COLO829 (cell line): ENCODE measurements around the gene RNF222.
A peak's percentile ranks its signal among the peaks of the same experiment; 100 is the strongest.

Experiments used
- DNase-seq: peaks from one replicate; pipeline ENCODE4 v3.0.0; 2012; ENCODE audit warnings: low spot score

Gene RNF222, protein sequence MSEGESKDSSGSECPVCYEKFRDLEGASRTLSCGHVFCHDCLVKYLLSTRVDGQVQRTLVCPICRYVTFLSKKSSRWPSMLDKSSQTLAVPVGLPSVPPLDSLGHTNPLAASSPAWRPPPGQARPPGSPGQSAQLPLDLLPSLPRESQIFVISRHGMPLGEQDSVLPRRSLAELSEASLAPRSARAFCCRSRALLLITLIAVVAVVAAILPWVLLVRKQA

DNA sequence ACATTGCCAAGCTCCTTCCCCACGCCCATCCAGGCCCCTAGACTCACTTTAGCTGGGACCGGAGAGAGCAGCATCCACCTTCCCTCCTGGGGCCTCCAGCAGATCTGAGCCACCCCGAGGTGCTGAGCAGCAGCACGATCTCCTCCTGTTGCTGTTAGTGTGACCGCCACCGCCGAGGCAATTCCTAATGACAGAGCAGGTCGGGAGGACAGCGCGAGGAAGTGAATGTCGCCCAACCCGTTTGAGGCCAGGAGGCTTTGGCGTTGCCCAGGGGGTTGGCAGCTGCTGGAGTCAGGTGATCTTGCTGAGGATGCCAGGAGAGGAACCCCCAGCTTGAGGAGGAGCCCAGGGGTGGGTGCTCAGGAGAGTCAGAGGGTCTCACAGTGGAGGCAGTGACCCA lies at the start of gene RNF222:
Gene RNF222 (minus strand): TSS at position 192 of the 400 bp plus-strand sequence. CDS start 4,366 bp downstream, outside the sequence.
- DNase-seq, result no peak

DNA sequence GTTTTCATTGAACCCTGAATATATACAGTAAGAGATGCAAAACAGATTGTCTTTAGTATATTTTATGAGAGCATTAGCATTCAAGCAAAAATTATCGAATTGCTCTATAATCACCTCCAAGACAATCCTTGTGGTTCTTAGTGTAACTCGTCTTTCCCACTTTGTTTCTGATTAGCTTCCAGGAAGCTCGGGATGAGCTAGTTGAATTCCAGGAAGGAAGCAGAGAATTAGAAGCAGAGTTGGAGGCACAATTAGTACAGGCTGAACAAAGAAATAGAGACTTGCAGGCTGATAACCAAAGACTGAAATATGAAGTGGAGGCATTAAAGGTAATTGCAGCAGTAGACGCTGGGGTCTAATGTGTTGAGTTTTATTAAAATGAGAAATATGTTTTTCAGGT lies 47.9 kb upstream of the RNF222 start:
- no peak for DNase-seq

DNA sequence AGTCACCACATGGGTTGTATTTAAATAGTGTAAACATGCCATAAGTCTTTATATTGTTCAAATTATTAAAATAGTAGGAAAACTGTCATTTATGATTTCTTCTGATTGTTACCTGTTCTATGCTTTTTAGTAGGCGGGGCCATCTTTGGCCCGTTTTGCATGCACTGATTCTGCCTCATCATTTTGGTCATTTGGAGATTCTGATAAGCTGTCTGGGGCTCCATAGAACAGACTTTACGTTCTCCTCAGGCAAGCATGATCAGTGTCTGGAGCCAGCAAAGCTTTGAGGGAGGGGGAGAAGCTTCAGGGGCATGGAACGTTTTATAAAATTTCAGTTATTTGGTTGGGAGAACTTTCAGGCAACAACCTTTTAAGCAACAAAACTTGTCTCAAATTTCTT lies 46.9 kb upstream of the RNF222 start:
- DNase-seq, result no peak

DNA sequence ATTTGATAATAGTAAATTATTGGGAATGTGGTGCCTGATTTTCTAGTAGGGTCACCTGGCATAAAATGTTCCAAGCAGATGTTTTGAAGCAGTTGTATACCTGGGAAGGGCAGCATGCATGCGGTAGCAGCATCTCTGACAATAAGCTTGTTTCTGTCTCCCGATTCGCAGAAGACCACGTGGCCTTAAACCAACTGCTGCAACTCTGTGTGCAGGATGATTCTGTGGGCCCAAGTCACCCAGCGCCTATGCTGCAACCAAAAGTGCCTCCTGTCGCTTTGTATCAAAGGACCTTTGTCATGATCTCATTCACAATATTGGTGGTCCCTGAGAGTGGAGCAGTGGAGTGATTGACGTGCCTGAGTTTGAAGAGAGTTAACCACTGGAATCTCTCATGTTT lies 46.1 kb upstream of the RNF222 start:
- no peak for DNase-seq

DNA sequence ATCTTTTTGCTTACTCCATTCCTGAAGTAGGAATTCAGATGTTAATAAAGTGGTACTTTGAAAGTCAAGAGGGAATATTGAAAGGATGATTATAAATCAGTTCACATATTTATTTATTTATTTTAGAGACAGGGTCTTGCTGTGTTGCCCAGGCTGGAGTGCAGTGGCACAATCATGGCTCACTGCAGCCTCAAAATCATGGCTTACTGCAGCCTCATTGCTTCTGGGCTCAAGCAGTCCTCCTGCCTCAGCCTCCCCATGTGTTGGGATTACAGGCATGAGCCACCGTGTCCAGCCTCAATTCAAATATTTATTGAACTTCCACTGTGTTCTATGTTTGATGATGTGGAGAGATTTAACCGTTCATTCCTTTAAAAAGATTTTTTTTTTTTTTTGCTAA lies 44.7 kb upstream of the RNF222 start:
- no peak for DNase-seq

DNA sequence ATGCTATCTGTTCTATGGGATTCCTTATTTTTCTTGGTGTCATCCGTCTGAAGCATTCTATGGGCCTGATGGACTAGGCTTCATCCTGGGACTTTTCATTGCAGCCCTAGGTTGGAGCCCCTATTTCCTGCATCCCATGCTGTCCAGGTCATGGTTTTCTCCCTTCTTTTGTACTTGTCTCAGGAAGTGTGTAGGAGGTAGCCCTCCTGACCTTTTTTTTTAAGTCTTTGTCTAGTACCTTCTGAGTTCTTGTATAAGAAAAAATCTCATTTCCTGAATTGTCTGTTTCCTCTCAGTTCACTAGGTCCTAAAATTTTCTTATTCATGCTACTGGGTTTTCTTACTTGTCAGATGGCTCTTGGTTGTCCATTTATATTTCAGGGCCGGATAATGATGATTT lies 44.1 kb upstream of the RNF222 start:
- DNase-seq, result no peak

DNA sequence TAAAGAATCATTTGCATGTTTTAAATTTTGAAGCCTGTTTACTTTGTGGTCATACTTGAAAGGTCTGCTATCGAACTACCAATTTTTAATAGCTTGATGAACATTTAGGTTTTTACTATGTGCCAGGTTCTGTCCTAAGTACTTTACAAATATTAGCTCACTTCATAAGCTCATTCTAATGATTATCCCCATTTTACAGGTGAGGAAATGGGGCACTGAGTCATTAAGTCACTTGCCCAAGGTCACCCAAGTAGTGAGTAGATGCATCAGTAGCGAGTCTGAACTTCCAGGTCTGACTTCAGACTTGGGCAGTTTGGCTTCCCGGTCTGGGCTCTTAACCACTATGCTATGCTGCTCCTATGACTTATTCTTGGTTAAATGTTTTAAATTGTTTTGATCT lies 42.1 kb upstream of the RNF222 start:
- DNase-seq, result no peak

DNA sequence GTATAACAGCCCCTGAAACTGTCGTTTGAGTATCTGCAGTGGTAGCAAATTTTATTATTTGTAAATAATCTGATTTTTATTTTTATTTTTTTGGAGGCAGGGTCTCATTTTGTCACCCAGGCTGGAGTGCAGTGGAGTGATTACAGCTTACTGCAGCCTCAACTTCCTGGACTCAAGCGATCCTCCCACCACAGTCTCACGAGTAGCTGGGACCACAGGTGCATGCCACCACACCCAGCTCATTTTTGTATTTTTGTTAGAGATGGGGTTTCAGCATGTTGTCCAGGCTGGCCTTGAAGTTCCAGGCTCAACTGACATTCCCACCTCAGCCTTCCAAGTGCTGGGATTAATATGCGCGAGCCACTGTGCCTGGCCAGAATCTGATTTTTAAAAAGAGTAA lies 40.8 kb upstream of the RNF222 start:
- DNase-seq, result no peak

DNA sequence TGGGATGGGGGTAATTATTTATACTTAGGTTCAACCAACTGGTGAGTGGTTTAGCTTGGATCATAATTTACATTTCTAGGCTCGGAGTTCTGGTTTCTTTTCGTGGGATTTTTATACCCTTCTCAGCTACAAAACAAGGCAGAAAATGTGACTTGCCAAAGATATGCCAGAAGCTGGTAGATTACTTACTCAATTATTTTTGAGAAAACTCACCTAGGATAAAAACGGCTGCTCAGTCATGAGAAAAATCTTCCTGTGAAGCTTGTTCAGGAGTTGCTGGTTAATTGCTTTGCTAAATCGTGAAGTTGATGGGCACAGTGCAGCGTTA lies 39.2 kb upstream of the RNF222 start:
- no peak for DNase-seq

DNA sequence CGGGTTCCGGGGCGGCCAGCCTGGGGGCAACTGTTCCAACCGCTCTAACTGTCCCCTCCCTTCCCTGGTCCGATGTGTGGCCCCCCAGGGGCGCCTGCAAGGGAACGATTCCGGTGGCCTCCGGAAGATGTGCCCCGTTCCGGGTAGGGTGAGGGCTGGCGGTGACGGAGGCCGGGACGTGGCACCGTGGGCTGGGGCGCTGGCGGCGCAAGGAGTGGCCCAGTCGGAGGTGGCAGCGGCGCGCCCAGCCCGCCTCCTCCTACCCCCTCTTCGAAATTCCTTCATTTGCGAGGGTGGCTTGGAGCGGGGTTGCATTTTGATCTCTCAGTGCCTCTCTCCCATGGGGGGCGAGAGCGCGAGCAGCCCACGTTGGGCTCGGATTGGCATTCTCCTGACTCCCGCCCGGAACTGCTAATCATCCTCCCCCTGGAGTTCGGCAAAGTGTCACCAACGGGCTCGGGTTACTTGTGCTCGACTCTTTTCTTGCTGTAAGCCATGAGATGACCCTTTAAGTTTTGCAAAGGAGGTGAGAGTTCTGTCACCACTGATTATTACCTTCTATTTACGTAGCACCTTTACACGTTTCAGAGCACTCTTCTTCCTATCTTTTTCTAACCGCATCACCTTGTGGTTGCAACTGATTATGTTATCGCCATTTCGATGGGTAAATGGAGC lies 38.7 kb upstream of the RNF222 start:
- peak; percentile 59 for DNase-seq

DNA sequence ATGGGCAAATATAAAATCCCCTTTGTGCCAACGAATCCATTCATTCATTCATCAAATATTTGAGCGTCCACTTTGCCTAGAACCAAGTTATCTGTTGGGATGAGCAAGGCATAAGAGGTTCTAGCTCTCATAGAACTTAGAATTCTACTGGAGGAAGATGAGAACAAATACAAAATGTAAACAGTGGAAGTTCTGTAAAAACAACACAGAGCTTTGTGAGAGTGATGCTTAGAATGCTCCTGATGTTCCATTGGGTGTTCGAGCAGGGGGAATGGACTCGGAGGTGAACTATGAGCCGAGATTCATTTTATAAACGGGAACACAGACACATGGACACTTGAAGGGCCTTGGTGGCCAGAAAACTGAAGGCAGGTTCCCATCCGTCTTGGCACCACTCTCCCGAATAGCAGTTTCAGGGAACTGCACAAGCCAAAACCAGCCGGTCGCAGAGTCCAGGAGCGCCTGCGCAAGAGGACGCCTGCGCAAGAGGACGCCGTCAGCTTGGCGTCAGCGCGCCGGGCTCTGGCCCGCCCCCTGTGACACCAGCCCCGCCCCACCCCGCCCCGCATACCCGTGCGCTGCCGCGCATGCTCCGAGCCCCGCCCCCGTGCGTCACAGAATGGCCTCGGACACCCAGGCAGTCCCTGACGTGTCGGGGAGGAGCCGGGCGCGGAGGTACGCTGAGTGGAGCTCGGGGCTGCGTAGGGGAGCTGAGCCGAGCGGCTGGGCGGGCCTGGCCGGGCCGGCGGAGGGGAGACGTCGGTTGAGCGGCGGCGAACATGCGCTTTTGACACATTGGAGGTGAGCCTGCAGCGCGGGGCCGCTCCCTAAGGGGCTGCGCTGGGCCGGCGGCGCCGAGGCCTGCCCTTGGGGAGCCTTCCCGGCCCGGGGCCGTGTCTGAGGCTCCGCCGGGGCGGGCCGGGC lies 37.9 kb upstream of the RNF222 start, which contains the start of gene NDEL1:
Gene NDEL1 (plus strand): TSS at position 640 of the 924 bp plus-strand sequence. CDS start 8,388 bp downstream, outside the sequence.
- DNase-seq, result peak; percentile 99

DNA sequence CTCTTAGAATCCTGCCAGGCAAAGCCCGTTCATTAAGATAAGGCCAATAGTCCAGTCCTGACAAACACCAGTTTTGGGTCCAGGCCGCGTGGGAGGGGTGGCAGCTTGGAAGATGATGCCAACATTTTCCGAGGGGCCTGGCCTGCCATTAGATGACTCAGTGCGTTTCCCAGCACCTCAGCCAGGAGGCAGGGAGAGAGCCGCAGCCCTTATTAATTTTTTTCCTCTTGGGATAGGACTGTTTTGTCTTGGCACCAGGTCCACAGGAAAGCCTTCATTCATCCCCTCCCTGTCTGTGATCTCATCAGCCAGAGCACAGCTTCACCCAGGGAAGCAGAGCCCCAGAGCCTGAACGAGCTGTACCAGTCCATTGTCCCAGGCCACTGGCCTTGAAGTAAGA lies 33.3 kb upstream of the RNF222 start:
- no peak for DNase-seq

DNA sequence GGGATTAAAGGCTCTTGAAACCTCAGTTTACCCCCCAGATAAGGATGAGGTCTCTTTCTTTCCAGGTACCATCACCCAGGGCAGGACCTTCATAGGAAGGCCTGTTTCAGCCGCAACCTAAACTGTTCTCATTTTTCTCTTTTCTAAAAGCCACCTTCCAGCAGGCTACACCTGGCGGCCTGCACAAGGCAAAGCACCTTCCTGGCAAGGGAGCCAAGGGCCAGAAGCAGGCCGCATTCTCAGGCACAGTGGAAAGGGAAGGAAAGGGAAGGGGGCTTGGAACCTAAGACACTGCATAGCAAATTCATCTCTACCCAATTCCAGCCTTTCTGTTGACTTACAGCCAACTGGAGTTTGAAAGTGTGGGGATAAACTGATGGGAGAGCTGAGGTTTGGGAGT lies 29.2 kb upstream of the RNF222 start:
- DNase-seq, result no peak

DNA sequence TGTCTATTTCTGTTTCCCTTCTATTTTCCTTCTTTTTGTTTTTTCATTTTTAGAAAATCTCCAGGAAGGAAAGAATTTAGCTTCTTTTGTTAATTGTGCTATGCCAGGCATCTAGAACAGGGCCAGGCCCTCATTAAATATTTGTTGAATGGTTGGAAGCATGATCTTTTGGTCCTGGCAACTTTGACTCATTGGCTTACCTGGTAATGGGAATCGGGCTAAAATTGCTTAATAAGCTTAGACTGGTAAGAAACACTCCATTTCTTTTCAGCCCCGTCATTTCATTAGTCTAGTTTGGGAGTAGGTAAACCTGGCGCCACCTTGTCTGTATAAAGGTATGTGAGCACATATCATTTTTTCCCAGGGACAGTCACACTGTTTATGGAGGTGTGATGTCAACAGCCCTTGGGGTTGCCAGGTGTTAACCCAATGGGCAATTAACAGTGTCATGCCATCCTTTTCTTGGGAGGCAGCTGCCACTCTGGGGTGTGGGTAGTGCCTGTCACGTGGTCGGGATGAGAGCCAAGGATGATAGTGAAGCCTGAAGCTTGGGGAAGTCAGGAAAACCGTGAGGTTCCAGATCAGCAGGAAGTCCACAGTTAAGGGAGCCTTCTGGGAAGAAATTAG lies 28.6 kb upstream of the RNF222 start:
- DNase-seq, result no peak

DNA sequence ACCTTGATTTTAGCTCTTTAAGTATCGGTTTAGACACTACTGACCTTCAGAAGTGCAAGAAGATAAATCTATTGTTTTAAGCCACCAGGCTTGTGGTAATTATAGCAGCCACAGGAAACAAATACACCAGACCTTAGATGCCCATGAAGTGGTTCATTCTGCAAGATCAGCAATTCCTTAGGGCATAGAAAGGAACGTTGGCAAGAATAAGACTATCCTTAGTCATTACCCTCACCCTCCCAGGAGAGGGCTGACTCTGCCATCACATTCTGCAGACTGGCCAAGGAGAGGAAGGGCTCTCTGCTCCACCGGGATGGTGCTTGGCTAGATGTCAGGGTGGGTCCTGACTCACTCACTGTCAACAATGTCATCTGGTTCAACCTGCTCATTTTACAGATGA lies 23.9 kb upstream of the RNF222 start:
- DNase-seq, result no peak

DNA sequence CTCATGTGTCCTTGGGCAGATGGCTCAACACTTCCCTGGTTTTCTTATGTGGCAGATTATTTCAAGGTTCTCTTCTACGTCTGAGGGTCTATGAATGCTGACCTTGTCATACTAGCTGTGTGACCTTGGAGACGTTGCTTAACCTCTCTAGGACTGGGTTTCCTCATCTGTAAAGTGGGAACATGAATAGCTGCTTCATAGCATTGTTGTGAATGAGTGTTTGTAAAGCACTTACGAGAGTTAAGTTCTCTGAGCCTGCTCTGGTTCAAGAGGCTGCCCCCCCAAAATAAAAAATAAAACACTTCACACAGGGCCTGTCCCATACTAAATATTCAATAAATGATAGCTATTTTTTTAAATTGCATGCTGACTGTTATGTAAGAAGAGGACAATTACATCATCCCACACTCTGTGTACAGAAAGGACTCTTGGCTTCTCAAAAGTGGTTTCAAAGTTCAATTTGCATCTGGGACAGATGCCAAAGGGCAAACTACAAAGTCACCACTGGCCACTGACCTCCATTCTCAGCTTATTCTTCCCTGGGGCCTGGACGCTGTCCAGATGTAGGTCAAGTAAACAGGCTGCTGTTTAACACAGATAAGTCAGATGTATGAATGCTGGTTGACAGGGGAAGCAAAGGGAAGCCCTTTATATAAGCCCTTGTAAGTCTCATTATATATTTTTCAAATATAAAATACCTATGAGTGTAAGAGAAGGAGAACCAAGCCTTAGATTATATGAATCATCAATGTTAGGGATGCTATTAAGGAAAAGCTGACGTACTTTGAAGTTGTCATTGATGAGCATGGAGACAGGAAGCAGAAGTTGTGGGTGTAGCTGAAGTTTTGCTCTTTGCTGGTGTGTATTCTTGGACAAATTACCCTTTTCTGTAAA lies 22.7 kb upstream of the RNF222 start:
- DNase-seq, result no peak

DNA sequence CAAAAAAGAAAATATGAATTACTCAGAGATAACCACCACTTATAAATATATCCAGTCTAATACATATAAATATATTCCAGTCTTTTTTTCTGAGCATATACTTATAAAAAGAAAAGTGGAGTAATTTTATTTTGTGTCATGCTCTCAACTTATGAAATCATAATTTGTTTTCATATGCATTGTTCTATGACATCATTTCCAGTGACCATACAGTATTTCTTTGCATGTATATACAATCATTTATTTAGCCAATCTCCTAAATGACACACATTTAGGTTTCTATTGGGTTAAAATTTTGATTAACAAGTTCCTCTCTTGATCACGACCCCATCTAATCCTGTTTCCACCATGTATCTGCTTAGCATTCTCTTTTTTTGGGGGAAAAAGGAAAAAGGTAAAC lies 21.7 kb upstream of the RNF222 start:
- DNase-seq, result no peak

DNA sequence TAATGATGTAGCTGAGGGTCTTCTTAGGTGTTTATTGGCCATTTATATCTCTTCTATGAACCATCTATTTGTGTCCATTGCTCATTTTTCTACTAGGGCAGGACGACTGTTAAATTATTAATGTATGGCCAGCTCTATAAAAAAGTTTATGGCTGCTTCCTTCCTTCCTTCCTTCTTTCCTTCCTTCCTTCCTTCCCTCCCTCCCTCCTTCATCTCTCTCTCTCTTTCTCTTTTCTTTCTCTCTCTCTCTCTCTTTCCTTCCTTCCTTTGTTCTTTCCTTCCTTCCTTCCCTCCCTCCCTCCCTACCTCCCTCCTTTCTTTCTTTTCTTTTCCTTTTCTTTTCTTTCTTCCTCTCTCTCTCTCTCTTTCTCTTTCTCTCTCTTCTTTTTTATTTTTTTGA lies 20.8 kb upstream of the RNF222 start:
- DNase-seq, result no peak

DNA sequence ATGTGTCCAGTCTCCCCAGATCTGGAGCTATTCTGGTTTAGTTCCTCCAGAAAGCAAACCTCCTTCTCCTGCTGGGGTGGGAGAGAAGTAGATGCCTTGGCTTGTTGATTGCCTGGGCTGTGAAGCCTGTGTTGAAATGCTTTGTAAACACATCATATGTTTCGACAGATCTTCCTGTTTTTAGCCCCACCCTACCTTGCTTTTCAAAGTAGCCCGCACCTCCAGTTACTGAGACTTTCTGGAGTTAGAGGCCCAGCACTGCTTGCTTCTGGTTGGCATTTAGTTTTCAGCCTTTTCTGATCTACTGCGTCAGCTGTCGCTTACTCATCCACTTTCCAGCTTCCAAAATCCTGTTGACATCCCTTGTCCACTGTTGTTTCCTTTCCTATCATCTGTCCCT lies 20.2 kb upstream of the RNF222 start:
- no peak for DNase-seq

DNA sequence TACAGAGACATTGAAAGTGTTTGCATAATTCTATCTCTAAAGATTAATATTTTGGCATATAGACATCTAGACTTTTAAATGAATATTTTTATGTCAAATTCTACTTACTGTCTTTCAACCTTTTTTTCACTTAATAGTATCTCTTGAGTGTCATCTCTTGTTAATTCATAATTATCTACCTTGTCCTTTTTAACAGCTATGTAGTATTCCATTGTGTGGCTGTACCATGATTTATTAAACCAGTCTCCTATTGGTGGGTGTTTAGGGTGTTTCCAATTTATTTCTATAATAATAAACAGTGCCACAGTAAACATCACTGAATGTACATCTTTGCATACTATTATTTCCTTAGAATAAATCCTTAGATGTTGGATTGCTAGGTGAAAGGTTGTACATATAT lies 16.3 kb upstream of the RNF222 start:
- no peak for DNase-seq

DNA sequence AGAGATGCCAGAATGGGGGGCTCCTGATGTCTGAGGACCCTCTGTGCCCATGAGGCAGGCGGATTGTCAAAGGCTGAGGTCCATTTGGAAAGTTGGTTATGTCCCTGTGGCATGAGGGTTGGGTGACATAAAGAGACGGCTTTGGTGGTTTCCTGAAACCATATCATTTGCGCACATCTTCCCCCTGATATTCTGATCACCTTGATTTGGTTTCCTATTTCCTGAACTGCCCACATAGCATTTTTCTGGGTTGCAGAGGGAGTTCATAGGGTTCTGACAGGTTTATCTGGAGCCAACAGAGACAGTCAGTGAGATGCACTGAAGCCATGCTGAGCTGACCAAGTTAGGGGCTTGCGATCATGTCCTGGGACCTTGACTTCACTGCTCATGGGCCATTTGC lies 15.7 kb upstream of the RNF222 start:
- DNase-seq, result no peak

DNA sequence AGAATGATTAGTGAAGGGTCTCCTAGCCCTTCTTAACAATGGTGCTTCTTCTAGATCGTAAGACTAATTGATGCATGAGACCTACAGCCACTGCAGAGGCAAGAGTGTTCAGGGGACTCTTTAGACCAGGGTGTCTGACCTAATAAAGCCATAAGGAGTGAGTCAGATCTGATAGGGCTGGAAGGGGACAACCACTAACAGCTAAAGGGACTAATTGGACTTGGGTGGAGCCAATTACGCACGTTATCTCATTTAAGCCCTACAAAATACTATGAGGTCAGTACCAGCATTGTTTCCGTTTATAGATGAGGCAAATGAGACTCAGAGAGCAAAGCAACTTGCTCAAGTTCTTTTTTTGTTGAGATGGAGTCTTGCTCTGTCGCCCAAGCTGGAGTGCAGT lies 14.5 kb upstream of the RNF222 start:
- DNase-seq, result no peak
